Cardiac septum (tissue), 1 donor: ENCODE data around the gene KHDC1. TPM values are rescaled to one million over a fixed set of nuclear protein-coding genes. Genes with fewer than 3 reads are reported as not detected.
"Not testable (repeated sequence)": the region's sequence is repeated elsewhere in the genome, so short reads cannot be mapped to it uniquely, and the experiment has no call there.

Source experiments
- DNase-seq: peaks from one replicate; pipeline ENCODE4 v3.0.0-alpha.2; 2020; ENCODE audit warnings: low spot score
- intact Hi-C: fragments of 100-400 bp; cut with DNase I; formaldehyde crosslinking; loops from one replicate; pipeline ENCODE4 v1.14.0; 2022
- long read RNA-seq: library from polyadenylated mRNA; unstranded; transcript quantifications from one replicate; pipeline ENCODE4 v2.0.0, GENCODE V29; 2021
- total RNA-seq: library from RNA; stranded (reverse); fragmentation: NEBNext Ultra II Directional; extraction: Animal tissue kit (Norgen Biotek cat#: 25700); gene quantifications from one replicate; pipeline ENCODE4 v1.2.1, GENCODE V29; 2021
- donor health status: DM: no; HTN: no; CAD: no.

The KHDC1 gene, protein sequence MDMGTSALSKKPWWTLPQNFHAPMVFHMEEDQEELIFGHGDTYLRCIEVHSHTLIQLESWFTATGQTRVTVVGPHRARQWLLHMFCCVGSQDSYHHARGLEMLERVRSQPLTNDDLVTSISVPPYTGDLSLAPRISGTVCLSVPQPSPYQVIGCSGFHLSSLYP
- total RNA-seq: 1.1 TPM
- long read RNA-seq, partial matches to known transcripts: 0 of 3 reads
- long read RNA-seq, other reads (novel, unspliced or antisense): 1 of 3 reads

DNA sequence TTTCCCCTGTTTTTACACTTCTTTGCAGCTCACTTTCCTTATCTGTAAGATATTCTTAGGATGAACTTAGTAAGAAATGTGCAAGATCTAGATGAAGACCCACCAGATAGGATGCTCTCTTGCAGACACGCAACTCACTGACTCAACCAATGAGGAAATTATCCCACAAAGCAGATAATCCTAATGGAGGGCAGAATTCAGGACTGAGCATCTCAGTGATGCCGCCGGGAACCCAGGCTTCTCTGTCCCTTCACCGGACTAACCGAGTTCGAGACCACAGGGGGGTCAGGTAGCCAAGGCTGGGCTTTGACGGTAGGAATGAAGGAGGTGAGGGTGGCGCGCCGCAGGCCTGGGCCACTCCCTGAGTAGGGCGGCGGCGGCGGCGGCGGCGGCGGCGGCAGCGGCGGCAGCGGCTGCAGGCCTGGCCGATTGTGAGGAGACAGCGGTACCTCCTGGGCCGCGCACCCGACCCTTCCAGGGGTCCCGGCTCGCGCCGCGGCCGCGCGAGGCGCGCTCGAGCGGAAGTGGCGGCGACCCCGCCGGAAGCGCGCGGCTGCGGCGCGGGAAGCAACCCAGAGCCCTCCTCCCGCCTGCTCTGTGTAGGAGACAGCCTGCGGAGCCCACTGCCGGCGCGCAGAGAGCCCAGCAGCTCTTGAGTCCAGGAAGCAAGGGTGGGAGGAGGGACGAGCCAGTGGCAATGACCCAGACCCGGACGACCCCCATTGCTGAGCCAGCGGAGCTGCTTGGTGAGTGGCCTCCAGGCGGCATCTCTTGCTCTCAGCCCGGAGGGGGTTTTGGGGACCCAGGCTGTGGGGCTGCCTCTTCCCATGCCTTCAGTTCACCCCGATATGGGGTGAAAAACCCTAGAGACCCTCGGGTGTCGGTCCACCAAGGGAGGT lies at the start of gene KHDC1:
Gene KHDC1, minus strand, starts transcription at position 526 of the 899 bp plus-strand sequence. CDS start 20,679 bp downstream, outside the sequence.
- DNase-seq: no peak
- intact Hi-C loops: no loop called here

DNA sequence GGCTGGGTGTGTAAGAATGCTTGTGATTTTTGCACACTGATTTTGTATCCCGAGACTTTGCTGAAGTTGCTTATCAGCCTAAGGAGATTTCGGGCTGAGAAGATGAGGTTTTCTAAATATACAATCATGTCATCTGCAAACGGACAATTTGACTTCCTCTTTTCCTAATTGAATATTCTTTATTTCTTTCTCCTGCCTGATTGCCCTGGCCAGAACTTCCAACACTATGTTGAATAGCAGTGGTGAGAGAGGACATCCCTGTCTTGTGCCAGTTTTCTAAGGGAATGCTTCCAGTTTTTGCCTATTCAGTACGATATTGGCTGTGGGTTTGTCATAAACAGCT lies 47.5 kb upstream of the KHDC1 start:
- intact Hi-C loops, DNase-seq: not testable (repeated sequence)

DNA sequence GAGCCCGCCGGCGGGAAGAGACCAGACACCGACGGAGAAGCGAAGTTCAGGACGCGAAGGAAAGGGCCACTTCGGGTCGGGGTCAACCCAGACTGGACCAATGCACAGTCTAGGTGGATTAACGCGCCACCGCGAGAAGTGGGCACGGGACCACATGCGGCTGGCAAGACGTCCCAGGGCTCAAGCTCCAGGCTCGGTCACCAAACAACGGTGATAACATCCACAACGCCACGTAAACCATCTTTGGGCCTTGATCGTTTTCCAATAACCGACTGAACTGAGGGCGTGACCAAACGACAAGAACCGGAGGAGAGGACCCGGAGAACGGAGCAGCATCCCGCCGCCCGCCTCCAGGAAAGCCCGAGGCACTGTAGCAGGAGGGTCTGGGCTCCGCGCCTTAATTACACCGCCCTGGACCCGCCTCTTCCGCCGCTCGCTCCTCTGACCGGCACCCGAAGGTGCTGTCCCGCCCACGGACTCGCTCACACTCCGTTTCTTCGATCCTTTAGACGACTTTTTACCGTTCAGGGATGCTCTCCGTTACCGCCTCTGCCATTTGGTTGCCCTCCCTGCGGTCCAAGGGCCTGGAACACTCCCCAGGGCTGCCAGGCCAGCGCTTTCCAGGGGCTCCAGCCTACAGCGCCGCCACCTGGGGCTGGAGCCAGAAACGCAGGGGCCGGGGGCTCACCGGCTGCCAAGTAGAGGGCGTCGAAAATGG lies 46.9 kb upstream of the KHDC1 start:
- intact Hi-C loops: no loop called here
- peak; percentile 82 for DNase-seq

DNA sequence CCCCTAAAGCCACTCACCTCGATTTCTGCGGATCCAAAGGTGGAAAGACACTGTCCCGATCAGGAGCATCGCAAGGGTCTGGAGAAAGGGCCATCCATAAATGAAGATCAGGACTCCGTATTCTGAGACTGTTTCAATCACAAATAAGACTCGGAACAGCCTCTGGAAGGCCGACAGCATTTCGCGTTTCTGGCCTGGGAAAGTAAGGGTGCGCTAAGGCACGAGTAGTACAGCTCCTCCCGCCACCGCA lies 46.5 kb upstream of the KHDC1 start:
- intact Hi-C loops: no loop called here
- no peak for DNase-seq

DNA sequence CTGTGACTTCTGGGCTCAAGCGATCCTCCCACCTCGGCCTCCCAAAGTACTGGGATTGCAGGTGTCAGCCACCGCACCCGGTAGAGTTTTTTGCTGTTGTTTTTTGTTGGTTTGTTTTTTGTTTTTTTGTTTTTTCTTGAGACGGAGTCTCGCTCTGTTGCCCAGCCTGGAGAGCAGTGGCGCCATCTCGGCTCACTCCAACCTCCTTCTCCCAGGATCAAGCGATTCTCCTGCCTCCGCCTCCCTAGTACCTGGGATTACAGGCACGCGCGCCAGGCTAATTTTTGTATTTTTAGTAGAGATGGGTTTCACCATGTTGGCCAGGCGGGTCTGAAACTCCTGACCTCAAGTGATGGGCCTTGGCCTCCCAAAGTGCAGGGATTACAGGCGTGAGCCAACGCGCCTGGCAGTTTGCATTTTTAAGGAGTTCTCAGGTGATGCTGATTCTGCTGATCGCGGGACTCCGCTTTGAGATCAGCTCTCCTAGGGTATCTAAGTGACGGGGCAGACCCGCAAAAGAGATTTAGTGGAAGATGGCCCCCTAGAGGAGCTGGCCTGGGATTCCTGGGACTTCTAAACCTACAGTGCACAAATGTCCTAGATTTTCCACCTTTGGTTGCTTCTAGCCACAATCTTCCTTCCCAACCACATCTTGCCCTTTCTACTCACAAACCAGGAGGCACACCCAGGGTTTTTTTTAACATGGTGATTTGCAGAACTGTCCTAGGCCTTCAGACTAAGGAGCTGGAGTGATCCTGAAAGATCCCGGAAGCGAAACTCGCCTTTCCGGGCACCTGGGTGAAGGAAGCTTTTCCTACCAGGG lies 45.9 kb upstream of the KHDC1 start:
- intact Hi-C loops: no loop called here
- DNase-seq: no peak

DNA sequence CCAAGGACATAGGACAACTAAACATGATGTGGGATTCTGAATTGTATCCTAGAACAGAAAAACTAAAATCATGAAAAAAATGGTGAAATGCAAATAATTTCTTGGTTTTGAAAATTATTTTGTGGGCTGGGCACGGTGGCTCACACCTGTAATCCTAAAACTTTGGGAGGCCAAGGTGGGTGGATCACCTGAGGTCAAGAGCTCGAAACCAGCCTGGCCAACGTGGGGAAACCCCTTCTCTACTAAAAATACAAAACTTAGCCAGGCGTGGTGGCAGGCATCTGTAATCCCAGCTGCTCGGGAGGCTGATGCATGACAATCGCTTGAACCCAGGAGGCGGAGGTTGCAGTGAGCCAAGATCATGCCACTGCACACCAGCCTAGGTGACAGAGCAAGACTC lies 40.8 kb upstream of the KHDC1 start:
- intact Hi-C loops, DNase-seq: not testable (repeated sequence)

DNA sequence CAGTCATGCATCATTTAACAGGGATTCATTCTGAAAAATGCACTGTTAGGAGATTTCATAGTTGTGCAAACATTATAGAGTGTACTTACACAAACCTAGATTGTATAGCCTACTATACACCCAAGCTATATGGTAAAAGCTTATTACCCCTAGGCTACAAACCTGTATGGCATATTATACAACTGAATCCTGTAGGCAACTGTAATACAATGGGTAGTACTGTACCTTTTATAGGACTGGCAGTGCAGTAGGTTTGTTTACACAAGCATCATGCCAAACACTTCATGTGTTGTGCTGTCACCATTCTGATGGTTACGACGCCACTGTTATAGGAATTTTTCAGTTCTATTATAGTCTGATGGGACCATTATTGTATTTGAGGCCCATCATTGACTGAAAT lies 39.3 kb upstream of the KHDC1 start:
- intact Hi-C loops: no loop called here
- no peak for DNase-seq

DNA sequence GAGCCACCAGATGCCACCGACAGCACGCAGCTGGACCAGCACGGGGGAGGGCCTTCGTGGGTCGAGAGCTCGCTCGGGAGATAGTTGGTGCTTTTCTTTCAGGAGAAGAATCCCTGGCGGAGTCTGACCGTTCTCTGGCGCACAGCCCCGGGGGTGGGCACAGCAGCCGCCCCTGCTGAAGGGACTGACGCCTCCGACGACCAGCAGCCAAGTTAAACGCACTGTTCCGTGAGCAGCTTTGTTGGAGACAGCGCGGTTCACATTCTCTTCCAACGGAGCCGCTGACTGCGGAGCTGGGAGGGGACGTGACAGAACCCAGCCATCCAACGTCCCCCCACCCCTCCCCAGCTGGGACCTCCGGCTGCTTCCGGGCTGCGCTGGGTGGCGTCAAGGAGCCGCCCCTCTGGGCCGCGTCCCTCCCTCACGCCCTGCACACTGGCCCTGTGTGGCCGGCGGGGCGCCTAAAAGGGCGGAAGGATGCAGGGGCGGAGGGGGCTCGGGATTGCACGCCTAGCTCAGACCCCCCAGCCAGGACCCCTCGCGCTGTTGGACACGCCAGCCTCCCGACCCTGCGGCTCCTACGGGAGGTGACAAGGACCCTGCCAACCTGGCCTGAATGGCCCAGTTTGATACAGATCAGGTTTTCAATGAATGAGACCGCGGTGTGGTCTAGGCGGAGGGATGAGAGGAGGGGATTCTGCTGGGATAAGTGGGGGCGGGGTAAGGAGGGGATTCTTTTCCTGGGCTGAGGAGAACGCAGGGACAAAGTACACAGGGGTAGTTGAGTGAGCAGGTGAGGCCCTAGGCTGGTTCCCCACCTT lies 36.4 kb upstream of the KHDC1 start:
- intact Hi-C loops: no loop called here
- DNase-seq: no peak

DNA sequence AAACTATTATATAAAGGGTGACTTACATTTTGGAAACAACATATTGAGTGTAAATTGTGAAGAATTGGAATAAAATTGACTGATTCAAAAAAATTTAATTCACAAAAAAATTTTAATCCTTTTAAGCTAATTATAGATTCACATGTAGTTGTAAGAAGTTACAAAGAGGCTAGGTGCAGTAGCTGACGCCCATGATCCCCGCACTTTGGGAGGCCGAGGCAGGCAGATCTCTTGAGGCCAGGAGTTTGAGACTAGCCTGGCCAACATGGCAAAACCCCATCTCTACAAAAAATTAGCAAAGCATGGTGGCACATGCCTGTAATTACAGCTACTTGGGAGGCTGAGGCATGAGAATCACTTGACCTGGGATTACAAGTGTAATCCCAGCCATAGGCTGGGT lies 30.3 kb upstream of the KHDC1 start:
- no peak for DNase-seq
- intact Hi-C loops: no loop called here

DNA sequence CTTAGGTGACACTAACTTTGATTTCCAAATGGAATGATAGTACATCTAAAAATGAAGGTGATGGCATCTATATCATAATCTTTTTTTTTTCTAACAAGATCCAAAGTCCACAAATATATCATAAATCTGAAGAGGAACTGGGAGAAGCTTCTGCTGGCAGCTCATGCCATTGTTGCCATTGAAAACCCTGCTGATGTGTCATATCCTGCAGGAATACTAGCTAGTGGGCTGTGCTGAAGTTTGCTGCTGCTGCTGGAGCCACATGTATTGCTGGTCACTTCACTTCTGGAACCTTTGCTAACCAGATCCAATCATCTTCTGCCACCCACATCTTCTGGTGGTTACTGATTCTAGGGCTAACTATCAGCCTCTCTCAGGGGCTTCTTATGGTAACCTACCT lies 27.4 kb upstream of the KHDC1 start:
- DNase-seq: no peak
- intact Hi-C loops: no loop called here

DNA sequence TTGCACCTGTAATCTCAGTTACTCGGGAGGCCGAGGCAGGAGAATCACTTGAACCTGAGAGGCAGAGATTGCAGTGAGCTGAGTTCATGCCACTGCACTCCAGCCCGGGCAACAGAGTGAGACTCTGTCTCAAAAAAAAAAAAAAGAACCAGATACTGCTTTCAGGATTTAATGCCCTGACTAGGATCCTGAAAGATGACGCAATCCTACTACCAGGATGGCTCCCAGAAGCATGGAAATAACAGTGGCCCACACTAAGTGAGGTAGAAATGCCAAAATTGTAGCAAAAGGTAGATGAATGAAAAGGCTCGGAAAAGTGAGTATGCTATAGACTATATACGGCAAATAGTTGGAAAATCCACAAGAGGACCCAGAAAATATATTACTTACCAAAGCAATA lies 23.8 kb upstream of the KHDC1 start:
- DNase-seq: no peak
- intact Hi-C loops: no loop called here

DNA sequence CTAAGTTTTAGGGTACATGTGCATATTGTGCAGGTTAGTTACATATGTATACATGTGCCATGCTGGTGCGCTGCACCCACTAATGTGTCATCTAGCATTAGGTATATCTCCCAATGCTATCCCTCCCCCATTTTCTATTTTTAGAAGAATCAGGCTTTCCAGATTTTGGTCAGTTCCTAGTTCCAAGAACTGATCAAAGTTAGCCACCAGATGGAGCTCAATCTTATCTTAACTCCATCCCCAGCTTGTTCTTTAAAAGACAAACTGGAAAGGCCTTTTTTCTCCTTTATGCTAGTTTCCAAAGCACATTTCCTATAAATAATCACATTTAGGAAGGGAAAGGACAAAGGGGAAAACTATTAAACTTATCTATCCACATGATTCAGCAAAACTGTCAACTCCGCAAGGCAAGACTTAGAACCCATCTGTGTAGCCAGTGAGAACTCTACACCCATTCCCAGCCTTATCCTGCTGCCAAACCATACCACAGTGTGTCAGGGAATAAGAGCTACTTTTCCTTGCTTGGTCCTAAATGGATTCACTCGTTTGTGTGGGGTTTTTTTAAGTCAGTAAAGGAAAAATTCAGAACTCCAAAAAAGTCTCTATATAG lies 22.8 kb upstream of the KHDC1 start:
- DNase-seq: no peak
- intact Hi-C loops: loop anchor here (2.0 kb wide), 1 partner anchor 41 kb away; no protein-coding TSS in a partner anchor

DNA sequence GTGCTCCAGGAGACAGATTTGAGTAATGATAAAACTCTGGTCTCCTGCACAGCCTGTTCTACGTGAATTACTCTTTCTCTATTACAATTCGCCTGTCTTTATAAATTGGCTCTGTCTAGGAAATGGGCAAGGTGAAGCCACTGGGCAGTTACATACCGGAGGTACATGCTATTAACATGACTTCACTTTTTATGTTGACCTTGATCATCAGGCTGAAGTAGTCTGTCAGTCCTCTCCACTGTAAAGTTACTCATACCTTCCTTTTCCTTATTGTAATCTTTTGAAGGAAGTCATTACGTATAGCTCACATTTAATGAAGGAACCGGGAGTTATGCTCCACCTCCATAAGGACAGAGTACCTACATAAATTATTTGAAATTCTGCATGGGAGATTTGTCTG lies 19.9 kb upstream of the KHDC1 start:
- intact Hi-C loops: no loop called here
- no peak for DNase-seq

DNA sequence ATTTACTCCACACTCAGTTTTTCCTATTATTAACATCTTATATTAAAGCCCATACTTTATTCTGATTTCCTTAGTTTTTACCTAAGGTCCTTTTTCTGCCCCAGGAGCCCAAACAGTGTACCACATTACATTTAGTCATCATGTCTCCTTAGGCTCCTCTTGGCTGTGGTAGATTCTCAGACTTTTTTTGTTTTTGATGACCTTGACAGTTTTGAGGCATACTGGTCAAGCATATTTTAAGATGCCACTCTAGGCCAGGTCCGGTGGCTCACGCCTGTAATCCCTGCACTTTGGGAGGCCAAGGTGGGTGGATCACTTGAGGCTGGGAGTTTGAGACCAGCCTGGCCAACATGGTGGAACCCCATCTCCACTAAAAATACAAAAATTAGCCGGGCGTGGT lies 18.7 kb upstream of the KHDC1 start:
- DNase-seq, intact Hi-C loops: not testable (repeated sequence)

DNA sequence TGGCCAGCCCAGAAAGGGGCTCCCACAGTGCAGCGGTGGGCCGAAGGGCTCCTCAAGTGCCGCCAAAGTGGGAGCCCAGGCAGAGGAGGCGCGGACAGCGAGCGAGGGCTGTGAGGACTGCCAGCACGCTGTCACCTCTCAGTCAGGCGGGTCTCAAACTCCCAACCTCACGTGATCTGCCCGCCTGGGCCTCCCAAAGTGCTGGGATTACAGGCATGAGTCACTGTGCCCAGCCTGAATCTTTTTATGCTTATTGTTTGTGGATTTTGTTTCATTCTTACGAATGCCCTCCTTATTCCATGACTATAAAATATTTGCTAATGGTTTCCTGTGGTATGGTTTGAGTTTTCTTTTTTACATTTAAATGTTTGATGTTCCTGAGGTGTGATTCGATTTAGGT lies 6.3 kb upstream of the KHDC1 start:
- DNase-seq, intact Hi-C loops: not testable (repeated sequence)

DNA sequence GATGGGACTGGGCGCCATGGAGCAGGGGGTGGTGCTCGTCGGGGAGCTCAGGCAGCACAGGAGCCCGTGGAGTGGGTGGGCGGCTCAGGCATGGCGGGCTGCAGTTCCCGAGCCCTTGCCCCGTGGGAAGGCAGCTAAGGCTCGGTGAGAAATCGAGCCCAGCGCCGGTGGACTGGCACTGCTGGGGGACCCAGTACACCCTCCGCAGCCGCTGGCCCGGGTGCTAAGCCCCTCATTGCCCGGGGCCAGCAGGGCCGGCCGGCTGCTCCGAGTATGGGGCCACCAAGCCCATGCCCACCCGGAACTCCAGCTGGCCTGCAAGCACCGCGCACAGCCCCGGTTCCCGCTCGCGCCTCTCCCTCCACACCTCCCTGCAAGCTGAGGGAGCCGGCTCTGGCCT lies 5.9 kb upstream of the KHDC1 start:
- intact Hi-C loops, DNase-seq: not testable (repeated sequence)

DNA sequence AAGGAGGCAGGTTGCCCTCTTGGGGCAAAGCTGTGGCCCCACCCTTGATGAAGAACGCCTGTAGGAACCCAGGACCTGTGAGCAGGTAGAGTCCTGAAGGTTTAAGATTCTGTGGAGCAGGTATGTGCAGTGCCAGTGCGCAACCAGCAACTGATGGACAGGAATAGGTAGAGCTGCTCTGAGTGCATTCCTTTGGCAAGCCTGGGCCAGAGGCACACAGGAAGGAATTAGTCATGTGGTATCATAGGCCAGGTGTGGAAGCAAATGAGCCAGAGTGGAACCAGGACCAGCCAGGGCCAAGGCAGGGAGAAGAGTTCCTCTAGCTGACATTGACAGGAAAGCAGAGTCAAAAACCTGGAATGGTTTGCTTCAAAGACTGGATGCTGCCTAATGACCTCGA lies 1.4 kb upstream of the KHDC1 start:
- intact Hi-C loops: no loop called here
- no peak for DNase-seq

DNA sequence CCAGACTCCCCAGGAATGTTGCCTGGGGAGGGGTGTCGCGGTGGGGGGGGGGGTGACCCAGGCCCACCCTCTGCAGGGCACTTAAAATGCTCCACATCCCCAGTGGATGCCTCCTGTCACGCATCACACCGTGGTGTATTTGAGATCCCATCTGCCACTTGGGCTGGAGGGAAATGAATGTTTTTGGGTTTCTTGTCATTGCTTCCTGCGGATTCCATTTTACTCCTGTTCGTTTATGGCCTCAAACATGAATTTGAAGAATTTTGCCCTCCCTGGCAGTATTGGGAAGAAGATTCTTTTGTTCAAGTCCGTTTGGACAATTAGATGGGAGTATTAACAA lies 544 bp upstream of the KHDC1 start:
- intact Hi-C loops: no loop called here
- DNase-seq: no peak

DNA sequence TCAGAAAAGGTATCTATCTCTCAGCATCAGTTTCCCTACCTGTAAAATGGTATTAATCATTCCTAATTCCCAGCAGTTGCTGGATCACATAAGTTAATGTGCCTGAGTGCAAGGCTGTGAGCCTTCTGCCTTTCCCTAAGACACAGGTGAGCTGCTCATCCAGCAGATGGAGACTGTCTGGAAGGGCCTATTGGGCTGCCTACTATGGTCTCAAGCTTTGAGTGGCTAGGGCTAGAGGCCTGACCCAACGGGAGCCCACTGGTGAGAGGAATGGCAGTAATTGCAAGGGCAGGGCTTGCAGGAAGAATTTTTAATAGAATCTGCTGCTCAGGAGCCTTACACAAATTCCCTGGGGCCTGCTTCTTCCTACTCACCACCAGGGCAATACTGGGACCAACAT lies 4.3 kb downstream of the KHDC1 start:
- intact Hi-C loops: no loop called here
- no peak for DNase-seq
